Stromal cell of bone marrow (primary cell): ENCODE results near the gene CRISPLD2.
"Not testable (repeated sequence)": the region's sequence is repeated elsewhere in the genome, so short reads cannot be mapped to it uniquely, and the experiment has no call there.

ENCODE experiments used
- DNase-seq: peaks from one replicate; pipeline ENCODE4 v3.0.0-alpha.2; 2012; ENCODE audit warnings: low read depth

Gene CRISPLD2

DNA sequence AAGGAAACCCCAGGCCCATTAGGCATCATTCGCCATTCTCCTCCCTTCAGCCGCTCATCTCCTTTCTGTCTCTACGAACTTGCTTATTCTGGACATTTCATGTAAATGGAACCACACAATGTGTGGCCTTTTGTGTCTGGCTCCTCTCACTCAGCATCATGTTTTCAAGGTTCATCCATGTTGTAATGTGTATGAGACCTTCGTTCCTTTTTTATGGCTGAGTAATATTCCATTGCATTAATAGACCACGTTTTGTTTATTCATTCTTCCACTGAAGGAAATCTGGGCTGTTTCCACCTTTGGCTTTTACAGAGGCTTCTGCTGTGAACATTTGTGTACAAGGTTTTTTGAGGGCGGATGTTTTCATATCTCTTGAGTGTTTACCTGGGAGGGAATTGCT lies 3.2 kb downstream of the CRISPLD2 start:
- DNase-seq, result no peak

GRCh38 chr16:84823484-84823883 lies 3.7 kb downstream of the CRISPLD2 start:
- peak; percentile 44 for DNase-seq

DNA sequence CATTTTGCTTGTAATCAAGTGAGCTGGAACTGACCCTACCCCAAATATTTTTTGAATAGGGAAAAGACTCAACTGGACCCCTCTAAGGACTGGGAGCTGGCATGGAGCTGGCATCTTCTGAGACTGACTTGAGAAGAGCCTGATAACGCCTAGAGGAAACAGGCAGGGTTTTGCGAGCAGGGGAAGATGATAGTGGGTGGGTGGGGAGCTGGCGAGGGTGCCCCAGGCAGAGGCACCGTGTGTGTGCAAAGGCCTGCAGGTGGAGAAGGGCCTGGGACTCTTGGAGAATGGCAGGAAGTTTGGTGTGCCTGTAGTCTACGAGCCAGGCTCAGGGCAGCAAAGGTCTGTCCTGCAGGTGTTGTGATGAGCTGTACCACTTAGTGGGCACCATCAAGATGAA lies 4.1 kb downstream of the CRISPLD2 start:
- no peak for DNase-seq

DNA sequence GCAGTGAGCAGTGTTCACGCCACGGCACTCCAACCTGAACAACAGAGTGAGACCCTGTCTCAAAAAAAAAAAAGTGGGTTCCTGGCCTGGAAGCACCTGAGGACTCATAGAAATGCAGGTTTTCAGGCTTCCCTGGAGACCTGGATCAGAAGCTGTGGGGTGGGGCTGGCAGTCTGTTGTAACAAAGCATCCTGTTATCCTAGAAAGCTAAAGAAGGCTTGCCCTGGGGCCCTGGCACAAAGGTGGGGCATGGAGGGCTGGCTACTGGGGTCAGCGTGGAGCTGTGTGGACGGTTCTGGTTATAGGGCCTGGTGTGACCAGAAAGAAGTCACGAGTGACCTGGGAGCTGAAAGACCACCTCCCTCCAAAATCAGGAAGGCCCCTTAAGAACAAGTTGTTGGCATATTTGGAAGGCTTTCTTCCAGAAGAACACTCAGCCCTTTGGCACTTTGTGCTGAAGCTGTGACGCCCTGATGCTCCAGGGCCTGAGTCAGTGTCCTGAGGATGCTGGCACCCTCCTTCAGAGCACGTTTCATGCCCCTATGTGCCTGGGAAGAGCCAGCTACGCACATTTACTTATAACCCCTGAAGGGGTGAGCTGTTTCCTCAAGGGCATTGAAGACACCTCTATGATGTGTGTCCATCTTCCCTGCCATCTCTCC lies 6.2 kb downstream of the CRISPLD2 start:
- DNase-seq, result peak; percentile 39

- DNase-seq, result no peak
These were observed 6.8 kb downstream of the CRISPLD2 start for GRCh38 chr16:84826558-84826941.

DNA sequence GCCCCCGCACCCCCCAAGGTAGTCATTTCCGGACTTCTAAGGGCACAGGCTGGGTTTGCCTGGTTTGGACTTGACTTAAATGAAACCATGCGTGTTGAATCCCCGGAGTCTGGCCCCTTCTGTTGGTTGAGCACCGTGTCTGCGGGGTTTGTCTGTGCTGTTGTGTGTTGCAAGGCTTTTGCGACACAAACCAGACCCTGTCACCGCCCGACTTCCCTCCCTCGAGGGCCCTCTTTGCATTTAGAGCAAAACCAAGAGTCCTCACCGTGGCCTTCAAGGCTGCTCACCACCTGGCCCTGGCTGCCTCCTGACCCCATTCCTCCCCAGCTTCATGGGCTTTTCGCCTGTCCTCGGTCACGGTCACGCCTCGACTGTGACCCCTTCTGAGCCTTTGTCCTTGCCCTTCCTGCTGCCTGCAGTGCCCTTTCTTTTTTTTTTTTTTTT lies 7.4 kb downstream of the CRISPLD2 start:
- DNase-seq, result no peak

- DNase-seq, result no peak
These were observed 8.1 kb downstream of the CRISPLD2 start for GRCh38 chr16:84827897-84828296.

DNA sequence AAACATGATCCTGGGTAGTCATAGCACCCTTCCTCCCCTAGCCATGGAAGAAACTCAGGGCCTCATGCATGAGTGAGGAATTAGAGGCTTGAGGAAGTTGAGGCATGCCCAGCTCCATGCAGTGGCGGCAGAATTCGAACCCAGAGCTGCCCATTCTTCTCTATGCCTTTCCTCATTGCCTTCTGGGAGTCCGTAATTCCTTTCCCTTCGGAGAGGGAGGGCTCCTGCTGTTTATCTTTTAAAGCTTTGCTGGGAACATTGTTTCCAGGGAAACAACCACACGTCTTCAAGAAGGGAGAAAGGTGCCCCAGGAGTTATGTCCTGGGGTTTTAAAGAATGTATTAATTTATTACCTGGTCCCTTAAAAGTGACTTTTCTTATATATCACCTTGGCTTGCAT lies 8.5 kb downstream of the CRISPLD2 start:
- DNase-seq, result no peak

- DNase-seq, result peak; percentile 78
These were observed 9.6 kb downstream of the CRISPLD2 start for GRCh38 chr16:84829168-84829965.

GRCh38 chr16:84830765-84831384 lies 11.1 kb downstream of the CRISPLD2 start:
- DNase-seq, result no peak

DNA sequence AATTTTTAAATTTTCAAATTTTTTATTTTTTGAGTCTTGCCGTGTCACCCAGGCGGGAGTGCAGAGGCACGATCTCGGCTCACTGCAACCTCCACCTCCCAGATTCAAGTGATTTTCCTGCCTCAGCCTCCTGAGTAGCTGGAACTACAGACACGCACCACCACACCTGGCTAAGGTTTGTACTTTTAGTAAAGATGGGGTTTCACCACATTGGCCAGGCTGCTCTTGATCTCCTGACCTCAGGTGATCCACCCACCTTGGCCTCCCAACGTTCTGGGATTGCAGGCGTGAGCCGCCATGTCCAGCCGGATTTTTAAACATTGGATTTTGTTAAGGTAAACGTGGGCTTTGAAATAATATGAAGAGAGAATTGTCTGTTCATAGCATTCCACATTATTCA lies 11.9 kb downstream of the CRISPLD2 start:
- DNase-seq, result not testable (repeated sequence)

DNA sequence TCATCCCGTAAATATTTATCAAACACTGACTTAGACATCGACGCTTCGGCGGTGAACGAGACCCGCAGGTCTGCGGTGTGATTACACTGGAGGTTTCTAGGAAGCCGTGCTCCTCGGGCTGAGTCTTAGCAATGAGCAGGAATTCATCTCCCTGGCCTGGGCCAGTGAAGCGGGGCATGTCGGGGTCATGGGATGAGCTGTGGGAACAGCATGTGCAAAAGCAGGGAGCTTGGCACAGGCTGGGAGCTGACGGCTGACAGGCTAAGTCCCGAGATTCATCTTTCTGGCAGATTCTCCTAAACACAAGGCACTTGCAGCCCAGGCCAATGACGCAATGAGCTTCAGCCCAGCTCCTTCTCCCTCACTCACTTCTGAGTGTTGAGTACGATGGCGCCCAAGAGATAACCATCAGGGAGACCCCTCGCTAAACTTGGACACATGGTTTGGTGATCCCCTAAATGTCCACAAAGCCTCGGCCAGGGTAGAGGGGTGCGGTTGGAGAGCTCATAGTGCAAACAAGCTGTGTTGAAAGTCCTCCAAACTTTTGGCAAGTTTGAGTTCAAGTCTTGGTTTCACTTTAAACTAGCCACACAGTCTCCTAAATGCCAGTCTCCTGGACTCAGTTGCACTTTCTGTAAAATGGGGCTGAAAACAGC lies 12.8 kb downstream of the CRISPLD2 start:
- peak; percentile 97 for DNase-seq

DNA sequence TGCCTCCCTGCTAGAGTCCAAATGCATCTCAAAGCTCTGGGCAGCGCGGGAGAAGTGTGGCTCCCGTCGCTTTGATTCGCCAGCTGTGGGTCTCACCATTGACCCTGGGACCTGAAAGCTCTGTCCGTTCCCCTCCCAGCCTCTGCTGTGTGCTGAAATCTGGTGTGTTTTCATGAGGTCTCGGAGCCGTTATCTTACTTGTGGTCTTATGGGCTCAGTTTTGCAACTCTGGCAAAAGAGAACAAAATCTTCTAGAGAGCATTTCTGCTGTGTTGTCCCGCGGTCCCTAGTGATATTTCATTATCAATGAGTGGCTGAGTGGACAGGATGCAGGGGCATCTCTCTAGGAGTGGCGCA lies 13.3 kb downstream of the CRISPLD2 start:
- no peak for DNase-seq

GRCh38 chr16:84833542-84834402 lies 14.0 kb downstream of the CRISPLD2 start:
- no peak for DNase-seq

DNA sequence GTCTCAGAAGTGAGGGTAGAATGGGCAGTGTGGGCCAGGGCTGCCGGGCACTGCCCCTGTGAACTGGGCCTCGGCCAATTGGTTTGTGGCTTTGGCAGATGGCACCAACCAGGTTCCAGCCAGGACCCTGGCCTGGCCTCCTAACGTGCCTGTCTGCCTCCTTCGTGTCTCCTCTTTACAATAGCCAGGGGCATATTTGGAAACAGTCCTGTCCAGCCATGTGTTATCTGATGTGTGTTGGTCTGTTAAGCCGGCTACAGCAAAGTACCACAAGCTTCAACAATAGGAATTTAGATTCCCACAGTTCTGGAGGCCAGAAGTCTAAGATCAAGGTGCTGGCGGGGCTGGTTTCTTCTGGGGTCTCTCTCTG lies 14.6 kb downstream of the CRISPLD2 start:
- DNase-seq, result no peak

DNA sequence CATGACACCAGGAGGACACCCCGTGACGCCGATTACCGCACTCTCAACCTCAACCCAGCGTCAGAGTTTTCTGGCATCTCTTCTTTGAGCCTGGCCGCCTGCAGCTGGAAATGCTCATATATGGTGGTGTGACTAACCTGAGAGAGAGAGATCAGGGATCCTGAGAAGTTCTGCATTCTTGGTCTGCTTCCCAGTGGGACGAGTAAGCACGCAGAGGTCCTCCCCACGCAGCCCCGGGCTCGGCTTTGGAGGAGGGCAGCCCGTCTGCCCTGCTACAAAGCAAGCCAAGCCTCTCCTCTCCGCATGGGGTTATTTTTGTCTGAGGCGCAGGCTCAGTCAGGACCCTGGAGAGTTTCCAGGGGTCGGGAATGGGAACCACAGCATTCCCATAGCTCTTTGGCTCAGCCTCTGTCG lies 16.5 kb downstream of the CRISPLD2 start:
- DNase-seq, result peak; percentile 99

DNA sequence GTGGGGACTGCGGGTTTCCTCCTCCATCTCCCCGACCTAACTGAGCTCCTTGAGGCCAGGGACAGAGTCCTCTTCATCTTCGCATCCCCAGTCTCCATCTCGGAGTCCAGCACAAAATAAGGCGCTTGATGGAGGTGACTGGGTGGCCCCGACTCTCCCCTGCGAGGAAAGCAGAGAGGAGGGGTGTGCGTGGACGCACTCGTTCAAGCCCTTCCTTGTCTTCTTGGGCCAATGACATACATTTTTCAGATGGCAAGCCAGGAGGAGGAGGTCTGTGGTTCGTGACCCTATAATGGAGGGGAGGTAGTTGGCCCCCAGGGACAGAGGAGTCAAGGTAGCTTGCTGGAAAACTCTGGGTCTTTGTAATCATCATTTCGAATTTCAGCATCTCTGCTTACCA lies 17.2 kb downstream of the CRISPLD2 start:
- DNase-seq, result no peak

GRCh38 chr16:84838383-84838948 lies 18.7 kb downstream of the CRISPLD2 start:
- no peak for DNase-seq

DNA sequence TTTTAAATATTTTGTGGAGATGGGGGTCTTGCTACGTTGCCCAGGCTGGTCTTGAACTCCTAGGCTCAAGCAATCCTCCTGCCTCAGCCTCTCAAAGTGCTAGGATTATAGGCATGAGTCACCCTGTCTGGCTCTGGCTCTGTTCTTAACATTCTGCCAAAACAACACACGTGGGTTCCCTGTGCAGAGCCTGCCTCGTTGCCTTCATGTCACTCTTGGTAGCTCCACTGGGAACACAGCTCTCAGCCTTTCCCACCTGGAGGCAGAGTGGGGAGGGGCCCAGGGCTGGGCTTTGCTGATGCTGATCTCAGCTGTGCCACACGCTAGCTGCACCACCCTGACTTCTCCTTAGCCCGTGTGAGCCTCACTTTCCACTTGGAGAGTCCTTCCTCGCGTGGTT lies 19.3 kb downstream of the CRISPLD2 start:
- peak; percentile 40 for DNase-seq

DNA sequence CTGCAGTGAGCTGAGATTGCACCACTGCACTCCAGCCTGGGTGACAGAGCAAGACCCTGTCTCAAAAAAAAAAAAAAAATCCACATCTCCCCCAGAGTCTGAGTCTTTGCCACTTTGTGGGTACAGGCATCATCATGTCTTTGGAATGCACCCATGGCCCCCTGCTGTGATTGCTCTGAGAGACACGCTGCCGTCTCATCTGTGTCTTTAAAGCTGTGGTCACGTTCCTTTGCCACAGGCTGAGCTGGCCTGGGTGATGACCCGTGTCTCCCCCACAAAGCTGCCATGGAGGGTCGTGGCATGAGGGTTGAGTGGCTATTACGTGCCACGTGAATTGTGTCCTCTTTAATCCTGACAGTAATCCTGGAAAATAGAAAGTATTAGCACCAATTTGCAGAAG lies 20.2 kb downstream of the CRISPLD2 start:
- peak; percentile 37 for DNase-seq
